Prostate gland (tissue), 2 donors: ENCODE data around the gene GPR6.

Experiments
- CTCF ChIP-seq, 4 experiments: fragments of 200-600 bp in 2 of 4; fragments of 450-650 bp in 2 of 4; sonication (generic) in 2 of 4; IDR thresholded peaks; 1 replicate in 3 of 4; 2 replicates in 1 of 4; pipeline ENCODE4 v1.5.1; 2016 to 2019; ENCODE audit warnings: antibody characterized with exemption in 4 of 4, mild to moderate bottlenecking in 2 of 4, moderate library complexity in 2 of 4
- POLR2A ChIP-seq: fragments of 450-650 bp; IDR thresholded peaks from one replicate; pipeline ENCODE4 v1.6.1; 2016; ENCODE audit warnings: antibody characterized with exemption, mild to moderate bottlenecking
- POLR2AphosphoS5 ChIP-seq: sonication (generic); formaldehyde crosslinking; IDR thresholded peaks from one replicate; pipeline ENCODE4 v1.6.1; 2017; ENCODE audit warnings: antibody characterized with exemption

DNA sequence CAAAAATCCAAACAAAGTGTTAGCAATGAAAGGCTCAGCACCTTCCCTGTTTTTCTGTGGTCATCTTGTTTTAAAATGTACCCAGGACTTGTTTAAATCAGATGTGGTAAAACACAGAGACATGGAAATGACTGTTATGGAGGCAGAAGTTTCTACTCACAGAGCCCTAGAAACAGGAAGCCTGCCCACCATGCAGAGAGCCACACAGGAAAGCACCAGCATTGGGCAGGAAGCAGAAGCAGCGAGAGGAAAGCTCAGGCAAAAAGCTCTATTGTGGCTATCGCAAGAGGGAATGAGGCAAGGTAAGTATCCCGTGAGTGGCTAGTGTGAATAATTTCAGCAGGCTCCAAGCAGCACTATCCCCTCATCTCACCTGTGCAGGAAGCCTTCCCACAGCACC is 42.8 kb downstream of the GPR6 start:
- TF ChIP-seq POLR2A (no peak), CTCF (IDR thresholded peaks at IDR 0.05) (no peak), POLR2AphosphoS5 (no peak)
